ENCODE results near the gene CYBRD1. TPM values are rescaled to one million over a fixed set of nuclear protein-coding genes. Genes with fewer than 3 reads are reported as not detected.
A peak's percentile ranks its signal among the peaks of the same experiment; 100 is the strongest.

CYBRD1 gene
- total and polyA plus RNA-seq, 10 of the 15 experiments (the other 5 are each of a cell fraction or from before 2014, with no cell fraction given): 10.8 to 51.9 (median 29.6) TPM

DNA sequence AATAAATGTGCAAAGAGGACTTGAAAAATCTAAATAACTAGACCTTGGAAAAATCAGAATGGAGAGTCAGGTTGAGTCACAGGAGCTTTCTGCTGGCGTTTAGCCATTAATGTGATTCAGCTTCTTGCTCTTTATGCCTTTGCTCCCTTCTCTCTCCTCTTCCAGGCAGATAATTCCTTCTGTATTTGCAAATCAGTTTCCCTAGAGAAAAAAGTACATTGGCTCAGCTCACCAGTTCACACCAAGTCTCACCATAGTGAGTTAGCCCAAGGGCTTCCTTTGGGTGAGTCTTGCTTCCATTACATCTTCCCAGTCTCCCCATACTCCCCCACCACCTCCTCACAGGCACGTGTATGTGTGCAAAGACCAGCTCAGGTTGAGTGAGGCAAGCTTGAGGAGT lies 73.6 kb downstream of the CYBRD1 start (continued):
- TF ChIP-seq, protein P1, sequence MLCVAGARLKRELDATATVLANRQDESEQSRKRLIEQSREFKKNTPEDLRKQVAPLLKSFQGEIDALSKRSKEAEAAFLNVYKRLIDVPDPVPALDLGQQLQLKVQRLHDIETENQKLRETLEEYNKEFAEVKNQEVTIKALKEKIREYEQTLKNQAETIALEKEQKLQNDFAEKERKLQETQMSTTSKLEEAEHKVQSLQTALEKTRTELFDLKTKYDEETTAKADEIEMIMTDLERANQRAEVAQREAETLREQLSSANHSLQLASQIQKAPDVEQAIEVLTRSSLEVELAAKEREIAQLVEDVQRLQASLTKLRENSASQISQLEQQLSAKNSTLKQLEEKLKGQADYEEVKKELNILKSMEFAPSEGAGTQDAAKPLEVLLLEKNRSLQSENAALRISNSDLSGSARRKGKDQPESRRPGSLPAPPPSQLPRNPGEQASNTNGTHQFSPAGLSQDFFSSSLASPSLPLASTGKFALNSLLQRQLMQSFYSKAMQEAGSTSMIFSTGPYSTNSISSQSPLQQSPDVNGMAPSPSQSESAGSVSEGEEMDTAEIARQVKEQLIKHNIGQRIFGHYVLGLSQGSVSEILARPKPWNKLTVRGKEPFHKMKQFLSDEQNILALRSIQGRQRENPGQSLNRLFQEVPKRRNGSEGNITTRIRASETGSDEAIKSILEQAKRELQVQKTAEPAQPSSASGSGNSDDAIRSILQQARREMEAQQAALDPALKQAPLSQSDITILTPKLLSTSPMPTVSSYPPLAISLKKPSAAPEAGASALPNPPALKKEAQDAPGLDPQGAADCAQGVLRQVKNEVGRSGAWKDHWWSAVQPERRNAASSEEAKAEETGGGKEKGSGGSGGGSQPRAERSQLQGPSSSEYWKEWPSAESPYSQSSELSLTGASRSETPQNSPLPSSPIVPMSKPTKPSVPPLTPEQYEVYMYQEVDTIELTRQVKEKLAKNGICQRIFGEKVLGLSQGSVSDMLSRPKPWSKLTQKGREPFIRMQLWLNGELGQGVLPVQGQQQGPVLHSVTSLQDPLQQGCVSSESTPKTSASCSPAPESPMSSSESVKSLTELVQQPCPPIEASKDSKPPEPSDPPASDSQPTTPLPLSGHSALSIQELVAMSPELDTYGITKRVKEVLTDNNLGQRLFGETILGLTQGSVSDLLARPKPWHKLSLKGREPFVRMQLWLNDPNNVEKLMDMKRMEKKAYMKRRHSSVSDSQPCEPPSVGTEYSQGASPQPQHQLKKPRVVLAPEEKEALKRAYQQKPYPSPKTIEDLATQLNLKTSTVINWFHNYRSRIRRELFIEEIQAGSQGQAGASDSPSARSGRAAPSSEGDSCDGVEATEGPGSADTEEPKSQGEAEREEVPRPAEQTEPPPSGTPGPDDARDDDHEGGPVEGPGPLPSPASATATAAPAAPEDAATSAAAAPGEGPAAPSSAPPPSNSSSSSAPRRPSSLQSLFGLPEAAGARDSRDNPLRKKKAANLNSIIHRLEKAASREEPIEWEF (IDR thresholded peaks at IDR 0.05; ENCODE audit: insufficient replicate concordance, low read depth, low read length): no peak
- TF ChIP-seq CHD4 (IDR thresholded peaks at IDR 0.05): no peak

DNA sequence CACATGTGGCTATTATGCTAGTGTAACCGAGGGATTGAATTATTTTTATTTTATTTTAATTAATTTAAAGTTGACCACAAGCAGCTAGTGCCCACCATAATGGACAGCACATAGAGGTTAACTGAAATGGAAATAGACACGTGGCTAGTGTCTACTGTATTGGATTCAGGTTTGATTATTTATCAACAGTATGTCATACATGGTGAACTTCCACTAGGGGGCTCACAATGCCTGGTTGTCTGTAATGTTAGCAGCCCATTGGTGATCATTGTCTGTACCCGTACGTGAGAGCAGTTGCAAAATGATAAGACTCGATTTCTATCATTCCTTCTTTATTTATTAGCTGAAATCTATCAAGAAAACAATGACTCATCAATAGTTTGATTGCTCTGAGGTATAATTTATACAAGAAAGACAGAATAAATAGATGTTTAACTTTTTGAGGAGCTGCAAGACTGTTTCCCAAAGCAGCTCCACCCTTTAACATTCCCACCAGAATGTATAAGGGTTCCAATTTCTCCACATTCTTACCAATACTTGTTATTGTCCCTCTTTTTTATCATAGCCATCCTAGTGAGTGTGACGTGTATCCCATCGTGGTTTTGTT lies 76.5 kb downstream of the CYBRD1 start:
- ChIA-PET SMC1A (ENCODE audit: uncharacterized antibody, unreplicated experiment) (interaction anchor here (0.6 to 2.3 kb wide), 10 partner anchors 9 to 507 kb away, joined by 3 to 9 read pairs (median 4); partner anchors contain the start of gene DLX2), POLR2A (no interaction called here), RAD21 (ENCODE audit: unreplicated experiment) (interaction anchor here (1.0 to 2.1 kb wide), 3 partner anchors 9 to 863 kb away, joined by 3 to 6 read pairs (median 5); no protein-coding TSS in a partner anchor), CTCF (interaction anchor here (0.5 to 3.2 kb wide), 28 partner anchors 10 to 1830 kb away, joined by 3 to 20 read pairs (median 3); no protein-coding TSS in a partner anchor)
- H2AFZ ChIP-seq (ENCODE audit: control insufficient read depth, low read depth, low read length): peak overlapping the region; percentile 8
- no peaks in the 10 kb centered on the region for H4K20me1 ChIP-seq (ENCODE audit: control insufficient read depth, insufficient read depth)
- no TSS peak for BruUV-seq (replicated peaks)
- no peaks in the 10 kb centered on the region for H3K27me3 ChIP-seq (replicated peaks in 1 of 2; ENCODE audit: control insufficient read depth in 2 of 2, insufficient read depth in 2 of 2, low read length in 1 of 2)
- H3K9me3 ChIP-seq (replicated peaks; ENCODE audit: control insufficient read depth, insufficient read depth, low read length): no peaks in the 10 kb centered on the region
- H3K9ac ChIP-seq (ENCODE audit: control insufficient read depth, insufficient read depth, low read length): no peak overlapping the region
- H3K79me2 ChIP-seq (ENCODE audit: control insufficient read depth, insufficient read depth, low read length): no peaks in the 10 kb centered on the region
- H3K36me3 ChIP-seq (ENCODE audit: control insufficient read depth in 2 of 2, insufficient read depth in 2 of 2, low read length in 1 of 2): no peaks in the 10 kb centered on the region
- H3K4me3 ChIP-seq: no peak overlapping the region
- intact Hi-C loops (cut with micrococcal nuclease; ENCODE audit: unreplicated experiment) (loop anchor here (2.0 to 5.0 kb wide), 4 partner anchors 103 to 866 kb away; no protein-coding TSS in a partner anchor), in situ Hi-C loops (cut with MboI) (loop anchor here (10.0 kb wide), 2 partner anchors 506 to 866 kb away; partner anchors contain the start of gene DLX2)
- FAIRE-seq (peak; percentile 98), ATAC-seq (peak; percentile 100), DNase-seq (ENCODE audit: low read depth, low spot score) (peak; percentile 24)
- no peak overlapping the region for H3K27ac ChIP-seq (ENCODE audit: control insufficient read depth, insufficient read depth)
- WGBS (ENCODE audit: insufficient coverage, insufficient replicate concordance, low lambda C conversion rate, missing lambda C conversion rate): under 1% methylated on average over 7 of the region's 7 CpGs
- H3K4me2 ChIP-seq (ENCODE audit: control insufficient read depth, insufficient read depth): no peak overlapping the region
- no peaks in the 10 kb centered on the region for H3K4me1 ChIP-seq (ENCODE audit: control insufficient read depth, insufficient read depth, low read length)
- TF ChIP-seq, protein P2, sequence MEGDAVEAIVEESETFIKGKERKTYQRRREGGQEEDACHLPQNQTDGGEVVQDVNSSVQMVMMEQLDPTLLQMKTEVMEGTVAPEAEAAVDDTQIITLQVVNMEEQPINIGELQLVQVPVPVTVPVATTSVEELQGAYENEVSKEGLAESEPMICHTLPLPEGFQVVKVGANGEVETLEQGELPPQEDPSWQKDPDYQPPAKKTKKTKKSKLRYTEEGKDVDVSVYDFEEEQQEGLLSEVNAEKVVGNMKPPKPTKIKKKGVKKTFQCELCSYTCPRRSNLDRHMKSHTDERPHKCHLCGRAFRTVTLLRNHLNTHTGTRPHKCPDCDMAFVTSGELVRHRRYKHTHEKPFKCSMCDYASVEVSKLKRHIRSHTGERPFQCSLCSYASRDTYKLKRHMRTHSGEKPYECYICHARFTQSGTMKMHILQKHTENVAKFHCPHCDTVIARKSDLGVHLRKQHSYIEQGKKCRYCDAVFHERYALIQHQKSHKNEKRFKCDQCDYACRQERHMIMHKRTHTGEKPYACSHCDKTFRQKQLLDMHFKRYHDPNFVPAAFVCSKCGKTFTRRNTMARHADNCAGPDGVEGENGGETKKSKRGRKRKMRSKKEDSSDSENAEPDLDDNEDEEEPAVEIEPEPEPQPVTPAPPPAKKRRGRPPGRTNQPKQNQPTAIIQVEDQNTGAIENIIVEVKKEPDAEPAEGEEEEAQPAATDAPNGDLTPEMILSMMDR (IDR thresholded peaks at IDR 0.05 in 2 of 3, conservative IDR thresholded peaks at IDR 0.05 in 1 of 3; ENCODE audit: control insufficient read depth in 2 of 3, extremely low read depth in 1 of 3, insufficient read depth in 1 of 3, low read depth in 3 of 3, low read length in 3 of 3): peak; percentile 71 to 85 (median 82)
- no peak for TF ChIP-seq CHD4 (IDR thresholded peaks at IDR 0.05)
- no peak for TF ChIP-seq ZNF24 (IDR thresholded peaks at IDR 0.05)
- TF ChIP-seq, protein P3, sequence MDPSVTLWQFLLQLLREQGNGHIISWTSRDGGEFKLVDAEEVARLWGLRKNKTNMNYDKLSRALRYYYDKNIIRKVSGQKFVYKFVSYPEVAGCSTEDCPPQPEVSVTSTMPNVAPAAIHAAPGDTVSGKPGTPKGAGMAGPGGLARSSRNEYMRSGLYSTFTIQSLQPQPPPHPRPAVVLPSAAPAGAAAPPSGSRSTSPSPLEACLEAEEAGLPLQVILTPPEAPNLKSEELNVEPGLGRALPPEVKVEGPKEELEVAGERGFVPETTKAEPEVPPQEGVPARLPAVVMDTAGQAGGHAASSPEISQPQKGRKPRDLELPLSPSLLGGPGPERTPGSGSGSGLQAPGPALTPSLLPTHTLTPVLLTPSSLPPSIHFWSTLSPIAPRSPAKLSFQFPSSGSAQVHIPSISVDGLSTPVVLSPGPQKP (IDR thresholded peaks at IDR 0.05; ENCODE audit: low read depth, low read length): no peak
- TF ChIP-seq EGR1 (IDR thresholded peaks at IDR 0.05; ENCODE audit: borderline replicate concordance in 1 of 2, low read depth in 2 of 2, low read length in 2 of 2): no peak
- TF ChIP-seq SMARCA5 (IDR thresholded peaks at IDR 0.05): no peak
- TF ChIP-seq, protein P4, sequence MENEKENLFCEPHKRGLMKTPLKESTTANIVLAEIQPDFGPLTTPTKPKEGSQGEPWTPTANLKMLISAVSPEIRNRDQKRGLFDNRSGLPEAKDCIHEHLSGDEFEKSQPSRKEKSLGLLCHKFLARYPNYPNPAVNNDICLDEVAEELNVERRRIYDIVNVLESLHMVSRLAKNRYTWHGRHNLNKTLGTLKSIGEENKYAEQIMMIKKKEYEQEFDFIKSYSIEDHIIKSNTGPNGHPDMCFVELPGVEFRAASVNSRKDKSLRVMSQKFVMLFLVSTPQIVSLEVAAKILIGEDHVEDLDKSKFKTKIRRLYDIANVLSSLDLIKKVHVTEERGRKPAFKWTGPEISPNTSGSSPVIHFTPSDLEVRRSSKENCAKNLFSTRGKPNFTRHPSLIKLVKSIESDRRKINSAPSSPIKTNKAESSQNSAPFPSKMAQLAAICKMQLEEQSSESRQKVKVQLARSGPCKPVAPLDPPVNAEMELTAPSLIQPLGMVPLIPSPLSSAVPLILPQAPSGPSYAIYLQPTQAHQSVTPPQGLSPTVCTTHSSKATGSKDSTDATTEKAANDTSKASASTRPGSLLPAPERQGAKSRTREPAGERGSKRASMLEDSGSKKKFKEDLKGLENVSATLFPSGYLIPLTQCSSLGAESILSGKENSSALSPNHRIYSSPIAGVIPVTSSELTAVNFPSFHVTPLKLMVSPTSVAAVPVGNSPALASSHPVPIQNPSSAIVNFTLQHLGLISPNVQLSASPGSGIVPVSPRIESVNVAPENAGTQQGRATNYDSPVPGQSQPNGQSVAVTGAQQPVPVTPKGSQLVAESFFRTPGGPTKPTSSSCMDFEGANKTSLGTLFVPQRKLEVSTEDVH (IDR thresholded peaks at IDR 0.05; ENCODE audit: low read depth, partially characterized antibody): no peak
